ENCODE measurements around the gene MAP4K4.

GRCh38 chr2:101675512-101675911, 22.0 kb upstream of the MAP4K4 start:
- no peak for TF ChIP-seq CTCF (optimal IDR thresholded peaks at IDR 0.05 in 1 of 3, IDR thresholded peaks at IDR 0.05 in 1 of 3, conservative IDR thresholded peaks at IDR 0.05 in 1 of 3; ENCODE audit: extremely low read depth in 1 of 3, insufficient read depth in 2 of 3, low read length in 3 of 3)
- no peak for TF ChIP-seq EZH2 (IDR thresholded peaks at IDR 0.05; ENCODE audit: low read length)
